ENCODE data around the gene PSAPL1.

- TF ChIP-seq CTCF (IDR thresholded peaks at IDR 0.05) (no peak), ZFX (IDR thresholded peaks at IDR 0.05; ENCODE audit: borderline replicate concordance) (no peak)
Observed at GRCh38 chr4:7442574-7443162, 7.9 kb upstream of the PSAPL1 start.

All from 22Rv1 (cell line).